HEK293T (cell line): ENCODE results near the gene NPC1.

Experiments used
- ARNT ChIP-seq: fragments of 450-650 bp; IDR thresholded peaks from 2 replicates; pipeline ENCODE4 v1.6.1; 2017; ENCODE audit warnings: mild to moderate bottlenecking
- CTBP1 ChIP-seq: fragments of 450-650 bp; IDR thresholded peaks from 2 replicates; pipeline ENCODE4 v1.6.1; 2016; ENCODE audit warnings: borderline replicate concordance

- TF ChIP-seq CTBP1 (no peak), ARNT (no peak)
These were observed 6.6 kb upstream of the NPC1 start for GRCh38 chr18:23592911-23593310.
